Loucy (cell line): ENCODE results near the gene VAPB.

Source experiments
- CTCF ChIP-seq: fragments of 200-600 bp; sonication (generic); conservative IDR thresholded peaks from 2 replicates; pipeline ENCODE4 v1.5.1; 2014; ENCODE audit warnings: mild to moderate bottlenecking, antibody characterized with exemption, low read length
- EZH2phosphoT487 ChIP-seq: fragments of 200-600 bp; IDR thresholded peaks from 2 replicates; pipeline ENCODE4 v1.6.1; 2018; ENCODE audit warnings: antibody characterized with exemption, mild to moderate bottlenecking, moderate library complexity, borderline replicate concordance

- TF ChIP-seq CTCF (no peak), EZH2phosphoT487 (no peak)
Measured at GRCh38 chr20:58388028-58388601, 914 bp upstream of the VAPB start.
